ENCODE results near the gene PSKH1.
A peak's percentile ranks its signal among the peaks of the same experiment; 100 is the strongest.
"Not testable (repeated sequence)": the region's sequence is repeated elsewhere in the genome, so short reads cannot be mapped to it uniquely, and the experiment has no call there.

PSKH1 gene

GRCh38 chr16:67927131-67927941 lies 34.3 kb downstream of the PSKH1 start:
- FAIRE-seq, result no peak

DNA sequence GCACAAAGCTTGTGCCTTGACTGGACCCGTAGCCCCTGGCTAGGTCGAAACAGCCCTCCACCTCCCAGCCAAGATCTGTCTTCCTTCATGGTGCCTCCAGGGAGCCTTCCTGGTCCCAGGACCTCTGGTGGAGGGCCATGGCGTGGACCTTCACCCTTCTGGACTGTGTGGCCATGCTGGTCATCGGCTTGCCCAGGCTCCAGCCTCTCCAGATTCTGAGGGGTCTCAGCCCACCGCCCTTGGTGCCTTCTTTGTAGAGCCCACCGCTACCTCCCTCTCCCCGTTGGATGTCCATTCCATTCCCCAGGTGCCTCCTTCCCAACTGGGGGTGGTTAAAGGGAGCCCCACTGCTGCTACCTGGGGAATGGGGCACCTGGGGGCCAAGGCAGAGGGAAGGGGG lies 35.1 kb downstream of the PSKH1 start:
- FAIRE-seq, result no peak

GRCh38 chr16:67928561-67929364 lies 35.7 kb downstream of the PSKH1 start:
- no peak for FAIRE-seq

GRCh38 chr16:67930191-67930590 lies 37.1 kb downstream of the PSKH1 start:
- no peak for FAIRE-seq

- no peak for FAIRE-seq
Observed at GRCh38 chr16:67930678-67931211, 37.7 kb downstream of the PSKH1 start.

DNA sequence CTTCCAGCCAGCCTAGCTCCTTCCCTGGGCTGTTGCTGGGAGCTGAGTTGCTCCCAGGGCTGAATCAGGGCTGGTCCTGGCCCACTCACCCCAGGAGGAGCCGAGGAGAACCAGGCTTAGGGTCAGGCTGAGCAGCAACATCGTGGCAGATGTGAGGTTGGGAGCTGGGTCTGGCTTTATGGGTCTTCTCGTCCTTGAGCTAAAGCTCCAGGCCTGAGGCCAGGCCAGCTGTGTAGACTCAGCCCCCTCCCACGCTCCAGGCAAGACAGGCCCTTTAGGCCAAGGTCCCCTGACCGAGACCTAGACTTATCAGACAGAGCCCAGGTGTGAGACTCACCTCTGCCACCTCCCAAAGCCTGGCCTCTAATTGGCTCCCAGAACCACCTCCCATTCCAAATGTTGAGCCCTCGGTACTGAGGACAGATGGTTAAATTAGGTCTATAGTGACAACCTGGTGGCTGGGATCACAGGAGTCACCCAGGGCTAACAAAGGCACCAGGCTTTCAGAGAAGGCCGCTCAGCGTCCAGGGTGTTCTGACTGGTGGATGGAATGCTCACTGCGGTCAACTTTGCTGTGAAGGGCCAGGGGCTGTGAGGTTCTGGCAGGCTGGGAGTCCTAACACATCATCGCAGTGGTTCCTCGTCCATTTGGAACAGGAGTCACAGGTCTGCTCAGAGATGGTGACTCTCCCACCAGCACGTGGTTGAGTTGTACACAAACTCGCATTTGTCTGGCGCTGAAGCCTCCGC lies 38.8 kb downstream of the PSKH1 start, which contains the start of gene CTRL:
Gene CTRL, minus strand, starts transcription at position 151 of the 750 bp plus-strand sequence. Its CDS starts 10 bp downstream, at position 141.
- no peak for FAIRE-seq

DNA sequence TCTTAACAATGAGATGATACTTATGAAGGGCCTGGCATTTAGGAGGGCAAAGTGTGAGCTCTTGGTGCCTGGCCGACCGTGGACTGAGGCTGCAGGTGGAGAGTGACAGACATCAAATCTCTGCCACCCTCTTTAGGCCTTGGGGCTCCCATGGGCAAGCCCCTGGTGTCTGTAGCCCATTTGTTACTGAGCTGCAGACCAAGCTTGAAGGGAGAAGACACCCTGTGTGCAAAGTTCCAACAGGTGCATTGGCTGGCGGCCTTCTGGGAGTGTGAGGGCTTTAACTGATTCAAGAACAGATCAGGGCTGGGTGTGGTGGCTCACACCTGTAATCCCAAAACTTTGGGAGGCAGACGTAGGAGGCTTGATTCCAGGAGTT lies 39.4 kb downstream of the PSKH1 start:
- no peak for FAIRE-seq

DNA sequence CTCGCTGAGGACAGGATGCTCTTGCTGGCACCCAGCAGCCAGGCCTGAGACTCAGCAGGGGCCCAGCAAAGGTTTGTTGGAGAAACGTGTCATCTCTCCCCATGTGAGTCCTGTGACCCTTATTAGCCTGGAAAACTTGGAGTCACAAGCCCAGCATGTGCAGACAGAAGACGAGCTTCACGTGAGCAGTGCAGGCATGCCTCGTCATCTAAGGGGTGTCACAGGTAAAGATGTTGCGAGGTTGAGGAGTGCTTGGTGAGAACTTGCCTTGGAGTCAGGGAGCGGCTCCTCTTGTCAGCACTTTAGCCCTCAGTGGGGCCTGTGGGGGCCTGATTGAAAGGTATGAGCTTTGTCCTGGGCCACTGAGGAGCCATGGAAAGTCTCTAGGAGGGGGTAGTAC lies 40.8 kb downstream of the PSKH1 start:
- no peak for FAIRE-seq

GRCh38 chr16:67934306-67935100 lies 41.4 kb downstream of the PSKH1 start:
- FAIRE-seq, result no peak

- FAIRE-seq, result no peak
Observed at GRCh38 chr16:67935101-67935401, 42.0 kb downstream of the PSKH1 start.

GRCh38 chr16:67935402-67936123 lies 42.5 kb downstream of the PSKH1 start:
- peak; percentile 38 for FAIRE-seq

- FAIRE-seq, result no peak
Observed at GRCh38 chr16:67936124-67936879, 43.2 kb downstream of the PSKH1 start, which contains the start of gene PSMB10. TSS of gene PSMB10 (minus strand) at chr16:67936850. CDS start at chr16:67936749, 101 bp downstream.

DNA sequence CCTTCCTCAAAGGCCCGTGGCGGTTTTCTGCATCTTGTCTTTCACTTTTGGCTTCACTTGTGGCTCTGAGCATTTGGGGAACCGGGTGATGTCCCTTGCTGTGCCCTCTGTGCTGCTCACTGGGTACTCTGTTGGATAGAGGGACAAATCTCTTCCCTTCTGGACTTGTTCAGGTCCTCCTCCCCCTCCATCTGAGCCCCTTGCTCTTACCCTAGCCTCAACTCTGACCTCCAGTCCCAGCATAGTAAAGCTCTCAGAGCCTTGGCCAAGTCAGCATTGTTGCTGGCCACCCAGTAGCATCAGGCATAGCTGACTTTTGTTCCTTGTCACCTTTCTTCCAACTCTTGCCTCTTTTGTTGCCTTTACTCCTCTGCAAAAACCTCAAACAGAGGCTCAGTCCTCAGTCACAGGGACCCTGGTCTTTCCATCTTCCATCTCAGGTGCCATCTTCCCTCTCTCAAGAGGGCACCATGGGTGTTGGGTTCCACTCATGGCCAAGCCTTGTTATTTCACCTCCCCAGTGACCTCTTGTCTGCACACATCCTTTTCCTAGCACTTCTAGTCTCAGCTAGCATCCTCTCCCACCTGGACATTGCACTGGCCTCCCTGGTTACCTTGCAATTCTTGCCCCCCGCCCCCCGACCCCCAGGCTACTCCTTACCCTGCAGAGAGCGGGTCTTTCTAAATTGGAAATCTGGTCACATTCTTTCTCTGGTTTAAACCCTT lies 44.0 kb downstream of the PSKH1 start:
- no peak for FAIRE-seq

- not testable (repeated sequence) for FAIRE-seq
Observed at GRCh38 chr16:67937713-67938112, 44.7 kb downstream of the PSKH1 start.

DNA sequence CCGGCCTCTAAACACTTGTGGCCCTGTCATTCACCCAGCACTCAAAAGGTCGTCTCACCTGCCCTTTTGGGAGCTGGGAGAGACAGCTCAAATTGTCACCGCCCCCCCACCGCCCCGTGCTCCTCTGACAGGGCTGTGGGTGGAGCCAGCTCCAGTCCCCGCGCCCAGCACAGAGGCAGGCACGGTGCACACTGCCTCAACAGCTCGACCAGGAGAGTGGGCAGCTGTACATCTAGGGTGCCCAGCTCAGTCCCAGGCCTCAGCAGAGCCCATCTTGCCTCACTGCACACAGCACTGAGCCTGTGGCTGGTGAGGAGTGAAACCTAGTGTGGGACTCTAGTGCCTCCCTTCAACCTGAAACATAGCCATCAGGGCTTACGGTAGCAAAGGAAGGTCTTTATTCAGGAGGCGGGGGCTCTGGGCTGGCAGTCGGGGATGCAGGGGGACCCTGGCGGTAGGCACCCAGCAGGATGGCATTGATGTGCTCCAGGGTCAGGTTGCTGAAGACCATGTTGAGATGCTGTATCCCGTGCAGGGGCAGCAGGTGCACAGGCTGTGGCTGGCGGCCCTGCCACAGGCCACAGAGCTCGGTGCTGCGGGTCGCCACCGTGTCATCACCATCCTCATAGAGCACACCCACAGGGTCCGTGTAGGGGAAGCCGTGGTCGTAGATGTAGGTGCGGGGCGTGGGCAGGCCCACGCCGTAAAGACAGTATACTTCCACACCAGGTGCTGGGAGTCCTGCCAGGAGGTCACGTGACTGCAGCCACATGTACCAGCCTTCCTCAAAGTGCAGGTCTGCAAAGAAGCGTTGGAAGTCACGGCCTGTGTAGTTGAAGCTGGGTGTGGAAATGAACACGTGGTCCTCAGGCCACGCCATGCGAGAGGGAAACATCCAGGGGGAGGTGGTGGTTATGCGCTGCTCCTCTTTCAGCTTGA lies 46.7 kb downstream of the PSKH1 start:
- FAIRE-seq, result no peak

GRCh38 chr16:67940446-67941089 lies 47.5 kb downstream of the PSKH1 start:
- FAIRE-seq, result no peak

GRCh38 chr16:67941469-67942199 lies 48.6 kb downstream of the PSKH1 start:
- no peak for FAIRE-seq

DNA sequence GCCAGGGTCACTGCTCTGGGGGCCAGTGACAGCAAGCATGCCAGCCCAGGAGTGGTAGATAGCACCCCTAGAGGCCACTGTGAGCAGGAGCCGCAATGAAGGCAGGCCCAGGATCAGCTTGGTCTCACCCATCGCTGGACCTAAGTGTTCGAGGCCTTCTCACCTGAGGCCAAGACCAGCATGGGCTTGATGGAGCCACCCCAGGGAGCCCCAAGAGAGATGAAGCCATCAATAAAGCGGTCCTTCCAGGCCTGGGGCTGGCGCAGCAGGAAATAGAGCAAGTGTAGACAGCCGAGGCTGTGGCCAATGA lies 49.1 kb downstream of the PSKH1 start:
- FAIRE-seq, result no peak

Data from islet of Langerhans (tissue), 1 donor.